ENCODE data around the gene ARHGAP27. TPM values are rescaled to one million over a fixed set of nuclear protein-coding genes. Genes with fewer than 3 reads are reported as not detected.

Gene ARHGAP27
- total and polyA plus RNA-seq, 2 of the 4 experiments (the other 2 are of a cell fraction) = under 0.01 to 0.89 TPM

GRCh38 chr17:45366691-45367090 is 66.0 kb downstream of the ARHGAP27 start:
- Histone ChIP-seq H3K23ac (ENCODE audit: low read depth, low read length) (no peak overlapping the region), H4K8ac (ENCODE audit: low read depth in 2 of 2, low read length in 2 of 2) (peak overlapping the region; percentile 55 to 68; a peak in 3 of 4 replicates), H3K9me3 (ENCODE audit: control insufficient read depth, insufficient read depth, low read length) (peaks cover 2% of the 10 kb centered on the region; the same call in 1 of the 2 replicates), H3K4me1 (ENCODE audit: control insufficient read depth, insufficient read depth, low read length) (peaks cover 25% of the 10 kb centered on the region), H3K27me3 (ENCODE audit: control insufficient read depth, insufficient read depth, low read length) (no peaks in the 10 kb centered on the region), H3K14ac (replicated peaks; ENCODE audit: low read depth, low read length) (peak overlapping the region; percentile 86; the same call in 1 of the 2 replicates), H2BK20ac (ENCODE audit: low read depth, low read length) (peak overlapping the region; percentile 79), H3K79me1 (ENCODE audit: low read depth in 1 of 2, low read length in 2 of 2) (0 out of 4 replicates have a peak, but pooled peaks cover 0 to 5% of the 10 kb centered on the region in 2 experiments), H3K9ac (ENCODE audit: low read depth, low read length) (no peak overlapping the region), H3K9me1 (ENCODE audit: insufficient read depth, low read length) (peaks cover 6% of the 10 kb centered on the region), H2BK5ac (ENCODE audit: low read depth, low read length, poor library complexity, severe bottlenecking) (no peak overlapping the region), H3K4ac (ENCODE audit: low read depth, low read length) (peak overlapping the region; percentile 83), H2AFZ (replicated peaks; ENCODE audit: low read length, poor library complexity) (no peak overlapping the region), H3K36me3 (ENCODE audit: control insufficient read depth, insufficient read depth, low read length) (no peaks in the 10 kb centered on the region), H3K27ac (ENCODE audit: insufficient read depth, low read length) (no peak overlapping the region), H3K4me2 (ENCODE audit: low read depth, low read length) (no peak overlapping the region), H2AK9ac (replicated peaks; ENCODE audit: low read depth, low read length, poor library complexity) (no peak overlapping the region), H4K20me1 (ENCODE audit: insufficient read depth, low read length) (no peaks in the 10 kb centered on the region), H3K56ac (ENCODE audit: extremely low read depth, insufficient read depth, low read length) (no peak overlapping the region), H2AK5ac (ENCODE audit: low read depth, low read length) (peak overlapping the region; percentile 89; the same call in 1 of the 2 replicates), H2BK15ac (ENCODE audit: low read depth, low read length) (peak overlapping the region; percentile 96; the same call in 2 of the 3 replicates), H3K18ac (ENCODE audit: low read depth, low read length) (peak overlapping the region; percentile 69), H4K5ac (ENCODE audit: low read depth, low read length) (peak overlapping the region; percentile 35; the same call in 1 of the 2 replicates), H4K91ac (ENCODE audit: insufficient read depth, low read depth, low read length) (peak overlapping the region; percentile 90), H2BK120ac (ENCODE audit: low read depth, low read length) (peak overlapping the region; percentile 76), H3K4me3 (ENCODE audit: insufficient read depth, low read depth, low read length) (no peak overlapping the region)
- ATAC-seq (ENCODE audit: low read depth) = no peak
- no peak for DNase-seq
- intact Hi-C loops (cut with micrococcal nuclease) (no loop called here), in situ Hi-C loops (cut with MboI; ENCODE audit: low sequenced_read_pairs) (no loop called here), dilution Hi-C loops (cut with HindIII; ENCODE audit: low sequenced_read_pairs, unreplicated experiment) (no loop called here)
- TF ChIP-seq BHLHE40 (IDR thresholded peaks at IDR 0.05; ENCODE audit: low read depth, low read length) (no peak), NFE2L2 (IDR thresholded peaks at IDR 0.05; ENCODE audit: low read depth, low read length) (no peak), RAD21 (IDR thresholded peaks at IDR 0.05; ENCODE audit: low read length) (no peak), CHD1 (IDR thresholded peaks at IDR 0.05; ENCODE audit: low read depth, low read length) (no peak), MAFK (IDR thresholded peaks at IDR 0.05; ENCODE audit: low read depth, low read length) (no peak), MXI1 (IDR thresholded peaks at IDR 0.05; ENCODE audit: borderline replicate concordance, low read depth, low read length) (no peak), SMC3 (IDR thresholded peaks at IDR 0.05; ENCODE audit: low read depth, low read length) (no peak), CTCF (conservative IDR thresholded peaks at IDR 0.05; ENCODE audit: low read depth, low read length) (no peak), FOS (IDR thresholded peaks at IDR 0.05; ENCODE audit: low read depth, low read length) (no peak), ELK1 (IDR thresholded peaks at IDR 0.05; ENCODE audit: borderline replicate concordance, low read depth, low read length) (no peak), USF2 (IDR thresholded peaks at IDR 0.05; ENCODE audit: low read depth, low read length) (no peak), MAZ (IDR thresholded peaks at IDR 0.05; ENCODE audit: borderline replicate concordance, low read depth, low read length) (no peak)
- no TSS peak for BruUV-seq (replicated peaks)
- POLR2A ChIA-PET (ENCODE audit: unreplicated experiment) = no interaction called here
- CTCF ChIA-PET = no interaction called here
- WGBS, 2 experiments (ENCODE audit: extremely low coverage in 2 of 2, insufficient read length in 1 of 2) = 100% methylated on average over 3 of the region's 6 CpGs; no CpG with 5 or more reads in 1 of the 2 experiments

Data from IMR-90 (cell line).